Measurements from ENCODE around the gene MOB3C.

- TF ChIP-seq ELF1 (IDR thresholded peaks at IDR 0.05) (no peak), NRF1 (IDR thresholded peaks at IDR 0.05; ENCODE audit: low read depth, low read length) (no peak), RFX5 (IDR thresholded peaks at IDR 0.05; ENCODE audit: low read length) (no peak), CTCF (IDR thresholded peaks at IDR 0.05) (no peak), EZH2phosphoT487 (IDR thresholded peaks at IDR 0.05; ENCODE audit: borderline replicate concordance, low read depth) (no peak), RCOR1 (IDR thresholded peaks at IDR 0.05; ENCODE audit: low read length) (no peak), FOXJ3 (CRISPR knock-in tag; IDR thresholded peaks at IDR 0.05) (no peak), SIN3A (IDR thresholded peaks at IDR 0.05; ENCODE audit: borderline replicate concordance, low read depth, low read length) (no peak), POLR2AphosphoS5 (IDR thresholded peaks at IDR 0.05; ENCODE audit: low read depth, low read length) (no peak), NFIC (IDR thresholded peaks at IDR 0.05; ENCODE audit: borderline replicate concordance) (no peak), USF2 (IDR thresholded peaks at IDR 0.05; ENCODE audit: borderline replicate concordance, low read depth, low read length) (no peak), TAF1 (IDR thresholded peaks at IDR 0.05; ENCODE audit: borderline replicate concordance, low read depth, low read length) (no peak)
Observed at GRCh38 chr1:46599059-46599970, 17.3 kb downstream of the MOB3C start.
